Left lung (tissue), 10 donors: Measurements from ENCODE around the gene TMEM135. TPM values are rescaled to one million over a fixed set of nuclear protein-coding genes. Genes with fewer than 3 reads are reported as not detected.

ENCODE experiments used
- ATAC-seq: fragments of 200-7000 bp; cut with Tn5 transposase; one replicate; pipeline ENCODE4 v1.9.1; 2020; ENCODE audit warnings: moderate library complexity
- DNase-seq, 4 donors: peaks; one replicate each; pipeline ENCODE4 v3.0.0-alpha.2; 2013 to 2020
- H3K27ac ChIP-seq, 2 donors: fragments of 200-600 bp; sonication (generic) in 1 of 2; one replicate each; pipeline versions ENCODE4 v1.5.0 to v1.8.0; 2020 to 2021
- H3K27me3 ChIP-seq, 2 donors: fragments of 200-600 bp; sonication (generic) in 1 of 2; one replicate each; pipeline versions ENCODE4 v1.5.0 to v1.8.0; 2020 to 2021
- H3K36me3 ChIP-seq, 2 donors: fragments of 200-600 bp; sonication (generic) in 1 of 2; one replicate each; pipeline versions ENCODE4 v1.5.0 to v1.8.0; 2020 to 2021
- H3K4me1 ChIP-seq, 2 donors: fragments of 200-600 bp; one replicate each; pipeline ENCODE4 v1.8.0; 2021
- H3K4me3 ChIP-seq, 2 donors: fragments of 200-600 bp; sonication (generic) in 1 of 2; one replicate each; pipeline versions ENCODE4 v1.5.0 to v1.8.0; 2020 to 2021; ENCODE audit warnings: mild to moderate bottlenecking in 1 of 2
- H3K9me3 ChIP-seq, 2 donors: fragments of 200-600 bp; sonication (generic) in 1 of 2; one replicate each; pipeline versions ENCODE4 v1.5.0 to v1.8.0; 2020 to 2021
- CTCF ChIP-seq, 2 donors: fragments of 200-600 bp; sonication (generic) in 1 of 2; IDR thresholded peaks; one replicate each; pipeline versions ENCODE4 v1.5.0 to v1.8.0; 2021; ENCODE audit warnings: antibody characterized with exemption in 2 of 2
- intact Hi-C, 2 donors: fragments of 100-400 bp; cut with DNase I; formaldehyde crosslinking; loops; one replicate each; pipeline versions ENCODE4 v1.11.2 to v1.14.2; 2022
- polyA plus RNA-seq, 6 donors: library from polyadenylated mRNA; unstranded; fragments of 120-200 nt; gene quantifications; one replicate each; pipeline ENCODE4 v1.2.1, GENCODE V29; 2013; ENCODE audit not compliant: insufficient read length in 6 of 6
- total RNA-seq, 2 donors: library from RNA; stranded (reverse); fragmentation: NEBNext Ultra II Directional; extraction: Animal tissue kit (Norgen Biotek cat#: 25700); gene quantifications; one replicate each; pipeline ENCODE4 v1.2.1, GENCODE V29; 2021
- donor health status: DM: no; HTN: yes; CAD: no.
- donor health status: DM: no; HTN: no; CAD: no.

The TMEM135 gene
- total and polyA plus RNA-seq, 8 donors = 21.3 to 33.4 (median 27.2) TPM

- peaks cover 0 to 3% of the 10 kb centered on the region in 2 donors for H3K36me3 ChIP-seq
- ATAC-seq (no peak), DNase-seq (no peak)
- intact Hi-C loops = no loop called here
- H3K4me1 ChIP-seq = no peaks in the 10 kb centered on the region
- no peak overlapping the region for H3K4me3 ChIP-seq
- H3K27me3 ChIP-seq = no peaks in the 10 kb centered on the region
- H3K9me3 ChIP-seq = no peaks in the 10 kb centered on the region
- H3K27ac ChIP-seq = no peak overlapping the region
- TF ChIP-seq CTCF (IDR thresholded peaks at IDR 0.05) = no peak
These were observed 288.9 kb downstream of the TMEM135 start for GRCh38 chr11:87326594-87326993.

- Histone ChIP-seq H3K4me3 (no peak overlapping the region), H3K27ac (peak overlapping the region in 1 of 2 donors; percentile 28), H3K4me1 (no peaks in the 10 kb centered on the region), H3K27me3 (no peaks in the 10 kb centered on the region), H3K9me3 (no peaks in the 10 kb centered on the region), H3K36me3 (no peaks in the 10 kb centered on the region)
- no peak for TF ChIP-seq CTCF (IDR thresholded peaks at IDR 0.05)
- ATAC-seq = no peak
- peak in 1 of 4 donors; percentile 32 for DNase-seq
- intact Hi-C loops = no loop called here
These were observed 291.4 kb downstream of the TMEM135 start for GRCh38 chr11:87329172-87329571.

GRCh38 chr11:87330187-87330601, 292.5 kb downstream of the TMEM135 start:
- Histone ChIP-seq H3K36me3 (no peaks in the 10 kb centered on the region), H3K27me3 (no peaks in the 10 kb centered on the region), H3K27ac (peak overlapping the region in 1 of 2 donors; percentile 28), H3K4me3 (no peak overlapping the region), H3K9me3 (no peaks in the 10 kb centered on the region), H3K4me1 (no peaks in the 10 kb centered on the region)
- intact Hi-C loops = no loop called here
- peak; percentile 55 for ATAC-seq
- peak in 2 of 4 donors; percentile 73 to 78 for DNase-seq
- no peak for TF ChIP-seq CTCF (IDR thresholded peaks at IDR 0.05)

- ATAC-seq (no peak), DNase-seq (no peak)
- intact Hi-C loops = no loop called here
- Histone ChIP-seq H3K27ac (no peak overlapping the region), H3K27me3 (no peaks in the 10 kb centered on the region), H3K9me3 (peaks cover 0 to 3% of the 10 kb centered on the region in 2 donors), H3K4me1 (no peaks in the 10 kb centered on the region), H3K36me3 (no peaks in the 10 kb centered on the region), H3K4me3 (no peak overlapping the region)
- no peak for TF ChIP-seq CTCF (IDR thresholded peaks at IDR 0.05)
These were observed 293.5 kb downstream of the TMEM135 start for GRCh38 chr11:87331273-87331672.

- intact Hi-C loops = no loop called here
- peaks cover 0 to 36% of the 10 kb centered on the region in 2 donors for H3K9me3 ChIP-seq
- DNase-seq (no peak), ATAC-seq (no peak)
- H3K4me1 ChIP-seq = no peaks in the 10 kb centered on the region
- TF ChIP-seq CTCF (IDR thresholded peaks at IDR 0.05) = no peak
- H3K36me3 ChIP-seq = no peaks in the 10 kb centered on the region
- no peak overlapping the region for H3K4me3 ChIP-seq
- no peak overlapping the region for H3K27ac ChIP-seq
- H3K27me3 ChIP-seq = no peaks in the 10 kb centered on the region
These were observed 300.4 kb downstream of the TMEM135 start for GRCh38 chr11:87338046-87338639.
